ENCODE results near the gene RAF1. TPM values are rescaled to one million over a fixed set of nuclear protein-coding genes. Genes with fewer than 3 reads are reported as not detected.
"Not testable (repeated sequence)": the region's sequence is repeated elsewhere in the genome, so short reads cannot be mapped to it uniquely, and the experiment has no call there.

RAF1 gene
- polyA plus RNA-seq, 10 donors = 75.9 to 116 (median 94.7) TPM

DNA sequence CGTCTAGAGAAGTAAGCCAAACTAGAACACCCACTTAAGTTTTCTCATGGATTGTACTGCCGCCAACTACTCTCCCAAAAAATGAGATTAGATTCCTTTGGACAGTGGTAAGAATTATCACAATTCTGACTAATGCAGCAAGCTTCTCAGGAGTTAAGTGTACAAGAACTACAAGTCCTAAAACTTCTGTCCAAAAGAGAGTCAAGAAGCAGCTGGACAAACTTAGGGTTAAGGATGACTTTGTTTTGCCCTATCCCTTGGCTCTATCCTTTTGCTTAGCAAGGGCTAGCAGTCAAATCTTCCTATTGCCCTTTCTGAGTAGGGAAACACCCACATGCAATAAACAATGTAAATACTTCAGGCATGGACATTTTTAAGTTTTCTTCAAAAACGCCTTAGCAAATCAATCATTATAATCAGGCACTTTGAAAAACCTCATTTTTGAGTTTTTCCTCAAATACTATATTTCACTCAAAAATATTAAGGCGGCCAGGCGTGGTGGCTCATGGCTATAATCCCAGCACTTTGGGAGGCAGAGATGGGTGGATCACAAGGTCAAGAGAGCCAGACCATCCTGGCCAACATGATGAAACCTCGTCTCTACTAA is 19.5 kb downstream of the RAF1 start:
- DNase-seq = no peak

DNA sequence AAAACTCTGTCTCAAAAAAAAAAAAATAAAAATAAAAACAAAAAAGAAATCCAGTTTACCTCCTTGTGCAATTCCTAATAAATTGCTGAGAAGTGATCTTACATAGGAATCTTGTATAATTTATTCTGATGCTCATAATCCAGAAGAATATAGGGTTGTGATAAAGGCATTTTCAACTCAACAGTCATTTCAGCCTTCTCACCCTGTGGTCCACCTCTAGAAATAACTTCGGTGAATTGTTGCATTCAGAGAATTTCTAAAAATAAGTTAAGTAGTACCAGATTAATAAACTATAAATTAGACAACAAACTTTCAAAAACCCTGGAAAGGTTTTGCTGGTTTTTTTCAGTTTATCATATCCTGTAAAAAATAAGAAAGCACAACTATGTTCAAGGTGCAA is 20.2 kb downstream of the RAF1 start:
- no peak for DNase-seq

DNA sequence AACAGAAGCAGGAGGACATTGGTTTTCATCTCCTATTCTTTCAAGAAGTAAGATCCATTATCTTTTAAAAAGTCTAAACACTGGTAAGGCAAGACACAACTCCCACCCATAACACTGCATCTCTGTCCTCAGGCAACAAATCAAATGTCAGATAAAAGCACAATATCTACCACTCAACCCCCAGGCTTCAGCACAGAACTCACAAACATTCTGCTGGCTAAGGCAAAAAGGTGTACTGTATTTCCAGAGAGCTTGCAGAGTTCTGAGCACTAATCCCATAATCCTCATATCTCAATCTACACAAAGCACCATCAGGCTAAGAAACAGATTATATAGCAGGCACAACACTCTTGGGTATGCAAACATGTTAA is 20.9 kb downstream of the RAF1 start:
- DNase-seq = no peak

DNA sequence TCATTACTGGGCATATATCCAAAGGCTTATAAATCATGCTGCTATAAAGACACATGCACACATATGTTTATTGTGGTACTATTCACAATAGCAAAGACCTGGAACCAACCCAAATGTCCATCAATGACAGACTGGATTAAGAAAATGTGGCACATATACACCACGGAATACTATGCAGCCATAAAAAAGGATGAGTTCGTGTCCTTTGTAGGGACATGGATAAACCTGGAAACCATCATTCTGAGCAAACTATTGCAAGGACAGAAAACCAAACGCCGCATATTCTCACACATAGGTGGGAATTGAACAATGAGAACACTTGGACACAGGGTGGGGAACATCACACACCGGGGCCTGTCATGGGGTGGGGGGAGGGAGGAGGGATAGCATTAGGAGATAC is 23.1 kb downstream of the RAF1 start:
- DNase-seq = not testable (repeated sequence)

DNA sequence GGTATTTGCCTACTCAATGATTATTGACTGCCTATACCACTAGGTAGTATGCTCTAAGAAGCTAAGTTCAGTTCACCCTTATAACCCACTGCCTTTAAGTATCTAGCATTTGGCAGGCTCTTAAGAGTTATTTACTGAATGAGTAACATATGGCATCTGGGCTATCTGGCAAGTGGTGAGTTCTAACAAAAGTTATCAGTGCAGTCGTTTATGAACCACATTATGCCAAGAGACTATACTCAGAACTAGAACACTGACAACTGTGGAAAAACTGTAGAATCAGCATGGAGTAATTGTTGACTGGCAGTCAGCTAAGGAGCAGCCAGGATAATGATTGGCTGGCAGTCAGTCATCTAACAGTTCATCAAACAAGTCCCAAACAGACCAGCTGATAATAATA is 25.8 kb downstream of the RAF1 start:
- no peak for DNase-seq

DNA sequence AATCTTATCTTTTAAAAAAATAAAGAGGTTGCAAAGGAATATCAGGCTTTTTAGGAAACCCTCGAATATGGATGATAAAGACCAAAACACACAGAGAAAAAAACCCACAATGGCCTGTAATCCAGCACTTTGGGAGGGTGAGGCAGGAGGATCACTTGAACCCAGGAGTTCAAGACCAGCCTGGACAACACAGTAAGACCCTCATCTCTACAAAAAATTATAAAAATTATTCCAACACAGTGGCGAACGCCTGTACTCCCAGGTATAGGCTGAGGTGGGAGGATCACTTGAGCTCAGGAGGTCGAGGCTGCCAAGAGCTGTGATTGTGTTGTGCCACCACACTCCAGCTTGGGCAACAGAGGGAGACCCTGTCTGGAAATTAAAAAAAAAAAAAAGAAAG is 30.8 kb downstream of the RAF1 start:
- DNase-seq = no peak

DNA sequence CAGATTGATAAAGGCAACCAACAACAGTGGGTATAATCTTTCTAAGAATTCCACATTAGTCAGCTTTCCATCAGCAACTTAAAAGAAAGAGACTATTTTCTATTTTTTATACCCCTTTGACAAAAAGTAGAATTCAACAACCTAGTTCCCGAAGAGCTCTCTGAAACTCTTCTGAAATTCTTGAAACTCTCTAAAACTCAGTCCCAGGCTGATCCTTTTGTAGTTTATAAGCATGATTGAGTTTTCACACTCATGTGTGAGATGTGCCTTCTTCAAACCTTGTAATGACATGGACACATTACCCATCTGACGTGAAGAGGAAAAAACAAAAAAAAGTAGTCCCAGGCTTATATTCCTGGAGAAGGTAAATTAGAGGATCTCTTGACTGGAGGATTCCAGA is 31.4 kb downstream of the RAF1 start:
- DNase-seq = no peak

DNA sequence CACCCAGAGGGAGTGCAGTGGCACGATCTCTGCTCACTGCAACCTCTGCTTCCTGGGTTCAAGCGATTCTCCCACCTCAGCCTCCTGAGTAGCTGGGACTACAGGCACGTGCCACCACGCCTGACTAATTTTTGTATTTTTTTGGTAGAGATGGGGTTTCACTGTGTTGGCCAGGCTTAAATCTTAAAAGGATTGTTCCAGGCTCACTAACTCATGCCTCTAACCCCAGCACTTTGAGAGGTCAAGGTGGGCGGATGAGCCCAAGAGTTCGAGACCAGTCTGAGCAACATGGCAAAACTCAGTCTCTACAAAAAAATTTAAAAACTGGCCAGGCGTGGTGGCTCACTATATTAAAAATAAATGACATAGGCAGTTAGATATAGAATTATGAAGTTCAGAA is 33.1 kb downstream of the RAF1 start:
- DNase-seq = not testable (repeated sequence)

DNA sequence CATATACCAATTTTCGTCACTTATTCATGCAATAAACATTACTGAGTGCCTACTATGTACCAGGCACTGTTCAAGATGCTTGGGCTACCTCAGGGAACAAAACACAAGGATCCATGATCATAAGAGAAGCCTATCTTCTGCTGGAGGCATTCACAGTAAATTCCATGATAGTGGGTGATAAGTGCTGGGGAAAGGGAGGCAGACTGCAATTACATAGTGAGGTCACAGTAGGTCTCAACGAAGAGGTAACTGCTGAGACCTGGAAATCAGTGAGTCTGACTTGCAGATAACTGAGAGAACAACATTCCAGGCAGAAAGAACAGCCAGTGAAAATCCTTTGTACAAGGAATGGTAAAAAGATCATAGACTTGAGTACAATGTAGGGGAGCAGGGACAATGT is 33.6 kb downstream of the RAF1 start:
- DNase-seq = no peak

DNA sequence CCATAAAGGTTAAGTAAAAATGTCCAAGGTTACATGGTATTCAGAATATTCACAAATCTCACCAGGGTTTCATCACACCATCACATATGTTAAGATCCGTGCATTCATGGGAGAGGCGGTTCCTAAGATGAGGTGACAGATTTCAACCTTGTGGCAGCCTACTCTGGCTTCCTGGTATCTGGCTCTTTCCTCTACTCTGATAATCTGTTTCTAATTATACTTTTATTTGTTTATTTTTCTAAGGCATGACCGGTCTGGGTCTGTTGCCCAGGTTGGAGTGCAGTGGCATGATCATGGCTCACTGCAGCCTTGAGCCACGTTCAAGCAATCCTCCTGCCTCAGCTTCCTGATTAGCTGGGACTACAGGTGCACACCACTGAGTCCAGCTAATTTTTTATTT is 34.4 kb downstream of the RAF1 start:
- no peak for DNase-seq

DNA sequence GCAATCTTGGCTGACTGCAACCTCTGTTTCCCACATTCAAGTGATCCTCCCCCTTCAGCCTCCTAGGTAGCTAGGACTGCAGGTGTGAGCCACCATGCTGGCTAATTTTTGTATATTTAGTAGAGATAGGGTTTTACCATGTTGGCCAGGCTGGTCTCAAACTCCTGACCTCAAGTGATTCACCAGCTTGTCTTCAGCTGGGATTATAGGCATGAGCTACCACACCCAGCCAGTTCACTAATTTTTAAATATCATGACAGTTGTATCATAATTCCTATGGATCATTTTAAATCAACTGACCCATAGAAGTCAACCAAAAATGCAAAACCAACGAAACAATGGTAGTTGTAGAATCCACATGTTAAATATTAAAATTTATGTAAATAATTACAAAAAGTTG is 35.1 kb downstream of the RAF1 start:
- no peak for DNase-seq

DNA sequence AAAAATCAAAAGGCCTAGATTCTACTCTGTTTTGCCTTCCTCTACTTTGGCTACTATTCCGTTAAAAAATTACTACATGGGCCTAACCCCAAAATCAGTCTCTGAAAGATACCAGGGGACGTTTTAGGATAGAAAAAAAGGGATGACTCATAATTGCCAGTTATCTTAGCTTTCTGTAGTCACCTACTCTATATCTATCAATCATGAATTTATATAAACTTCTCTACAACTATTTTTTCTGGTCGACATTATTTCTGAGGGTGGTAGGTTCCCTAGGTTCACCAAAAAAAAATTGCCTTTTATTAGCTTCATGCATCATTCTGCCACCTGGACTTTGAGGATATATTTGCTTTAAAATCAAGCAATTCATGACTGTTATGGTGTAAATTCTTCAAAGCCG is 36.5 kb downstream of the RAF1 start:
- DNase-seq = no peak

DNA sequence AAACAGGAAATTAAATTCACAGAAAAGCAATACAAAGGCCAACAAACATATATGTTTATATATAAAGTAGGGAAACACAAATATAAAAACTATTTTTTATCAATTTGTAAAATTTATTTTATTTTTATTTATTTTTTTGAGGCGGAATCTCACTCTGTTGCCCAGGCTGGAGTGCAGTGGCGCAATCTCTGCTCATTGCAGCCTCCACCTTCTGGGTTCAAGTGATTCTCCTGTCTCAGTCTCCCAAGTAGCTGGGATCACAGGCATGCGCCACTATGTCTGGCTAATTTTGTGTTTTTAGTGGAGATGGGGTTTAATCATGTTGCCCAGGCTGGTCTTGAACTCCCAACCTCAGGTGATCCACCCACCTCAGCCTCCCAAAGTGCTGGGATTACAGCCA is 39.0 kb downstream of the RAF1 start:
- DNase-seq = not testable (repeated sequence)

DNA sequence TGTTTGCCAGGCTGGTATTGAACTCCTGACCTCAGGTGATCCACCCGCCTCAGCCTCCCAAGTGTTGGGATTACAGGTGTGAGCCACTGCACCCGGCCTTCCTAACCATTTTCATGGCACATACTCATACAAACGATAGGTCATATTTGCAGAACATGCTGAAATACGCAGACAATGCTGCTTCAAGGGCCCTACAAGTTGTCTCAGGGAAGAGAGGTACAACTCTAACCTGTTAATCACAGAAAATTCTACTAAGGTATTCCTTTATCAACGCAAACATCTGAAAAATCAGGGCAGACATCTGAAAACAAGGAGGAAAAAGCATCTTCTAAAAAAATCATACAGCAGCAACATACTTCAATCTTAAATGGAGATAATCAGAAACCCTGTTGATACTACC is 39.9 kb downstream of the RAF1 start:
- DNase-seq = no peak

DNA sequence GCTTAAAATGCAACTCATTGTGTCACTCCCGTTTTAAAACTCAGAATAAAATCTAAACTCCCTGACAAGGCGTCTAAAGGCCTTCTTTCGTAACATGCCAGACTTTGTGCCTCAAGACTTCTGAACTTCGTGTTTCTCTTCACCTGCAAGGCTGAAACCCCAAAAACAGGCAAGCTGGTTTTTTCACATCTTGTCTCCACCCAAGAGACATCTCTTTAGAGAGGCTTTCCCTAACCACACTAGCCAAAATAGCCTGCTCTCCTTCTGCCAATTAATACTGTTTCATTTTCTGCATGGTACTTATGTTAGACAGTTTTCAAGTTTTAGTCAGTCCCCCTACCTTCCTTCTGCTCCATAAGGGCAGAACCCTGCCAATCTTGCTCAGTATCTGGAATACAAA is 41.6 kb downstream of the RAF1 start:
- no peak for DNase-seq

DNA sequence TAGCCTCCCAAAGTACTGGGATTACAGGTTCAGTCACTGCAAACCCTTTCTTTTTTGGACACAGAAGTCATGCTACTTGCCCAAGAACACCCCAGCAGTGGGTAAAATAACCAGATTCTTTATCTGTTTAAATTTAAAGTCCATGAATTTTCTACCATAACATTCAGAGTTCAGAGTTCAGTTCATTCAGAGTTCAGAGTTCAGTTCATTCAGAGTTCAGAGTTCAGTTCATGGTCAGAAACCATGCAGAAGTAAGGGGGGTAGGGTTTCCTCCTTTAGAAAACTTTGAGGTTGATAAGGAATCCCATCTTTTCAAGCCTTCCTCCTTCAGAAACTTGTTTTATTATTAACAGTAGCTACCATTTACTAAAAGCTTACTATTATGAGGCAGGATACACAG is 43.2 kb downstream of the RAF1 start:
- no peak for DNase-seq

DNA sequence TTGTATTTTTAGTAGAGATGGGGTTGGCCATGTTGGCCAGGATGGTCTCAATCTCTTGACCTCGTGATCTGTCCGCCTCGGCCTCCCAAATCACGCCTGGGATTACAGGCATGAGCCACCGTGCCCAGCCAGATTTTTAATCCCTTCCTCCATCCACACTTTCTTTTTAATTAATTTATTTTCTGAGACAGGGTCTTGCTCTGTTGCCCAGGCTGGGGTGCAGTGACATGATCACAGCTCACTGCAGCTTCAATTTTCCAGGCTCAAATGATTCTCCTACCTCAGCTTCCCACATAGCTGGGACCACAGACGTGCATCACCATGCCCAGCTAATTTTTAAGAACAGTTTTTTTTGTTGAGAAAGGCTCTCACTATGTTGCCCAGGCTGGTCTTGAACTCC is 43.6 kb downstream of the RAF1 start:
- no peak for DNase-seq

DNA sequence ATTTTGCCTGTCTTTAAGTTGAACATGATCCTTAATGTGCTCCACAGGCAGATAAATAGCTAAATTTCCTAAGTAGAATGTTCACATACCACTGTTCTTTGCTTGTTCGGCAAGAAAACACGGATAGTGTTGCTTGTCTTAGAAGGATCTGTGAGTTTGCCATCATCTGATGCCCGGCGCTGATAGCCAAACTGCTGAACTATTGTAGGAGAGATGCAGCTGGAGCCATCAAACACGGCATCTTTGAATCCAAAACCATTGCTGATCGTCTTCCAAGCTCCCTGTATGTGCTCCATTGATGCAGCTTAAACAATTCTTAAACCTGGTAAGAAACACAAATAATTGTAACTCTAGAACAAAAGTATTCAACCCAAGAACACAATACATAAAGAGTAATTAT is 45.5 kb downstream of the RAF1 start:
- no peak for DNase-seq

DNA sequence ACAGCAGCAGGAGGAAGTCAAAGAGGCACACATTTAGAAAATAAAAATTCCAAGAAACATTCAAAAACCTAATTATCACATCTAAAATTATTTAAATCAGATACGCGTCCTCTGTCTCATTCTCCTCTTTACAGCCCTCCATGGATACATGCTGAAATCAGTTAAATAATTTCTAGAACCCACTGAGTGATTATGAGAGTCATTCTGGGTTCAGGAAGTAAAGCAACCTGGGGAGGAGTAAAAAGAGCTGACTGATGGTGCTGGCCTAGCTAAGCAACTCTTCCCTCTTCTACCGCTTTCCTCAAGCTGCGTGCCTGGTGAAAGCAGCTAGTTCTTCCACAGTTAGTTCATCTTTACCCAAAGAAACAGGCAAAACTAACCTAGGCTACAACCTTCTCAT is 48.7 kb downstream of the RAF1 start:
- DNase-seq = no peak

DNA sequence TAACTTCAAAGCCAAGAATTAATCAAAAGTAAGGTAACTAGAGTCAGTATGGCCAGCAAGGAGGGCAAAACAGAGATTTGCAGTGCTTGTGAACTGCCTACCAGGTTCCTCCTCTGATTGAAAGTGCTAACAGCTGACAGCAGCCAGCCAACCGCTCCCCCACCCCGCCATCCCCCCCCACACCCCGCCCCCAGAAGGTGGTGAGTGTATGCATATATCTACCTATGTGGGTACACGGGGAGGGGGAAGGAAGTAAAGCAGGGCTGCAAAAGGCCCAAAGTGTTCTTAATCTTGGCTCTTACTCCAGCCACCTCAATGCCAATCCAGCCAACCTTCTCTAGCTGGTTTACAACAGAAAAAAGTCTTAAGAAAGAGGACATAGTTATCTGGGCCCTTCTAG is 50.7 kb downstream of the RAF1 start:
- DNase-seq = no peak

DNA sequence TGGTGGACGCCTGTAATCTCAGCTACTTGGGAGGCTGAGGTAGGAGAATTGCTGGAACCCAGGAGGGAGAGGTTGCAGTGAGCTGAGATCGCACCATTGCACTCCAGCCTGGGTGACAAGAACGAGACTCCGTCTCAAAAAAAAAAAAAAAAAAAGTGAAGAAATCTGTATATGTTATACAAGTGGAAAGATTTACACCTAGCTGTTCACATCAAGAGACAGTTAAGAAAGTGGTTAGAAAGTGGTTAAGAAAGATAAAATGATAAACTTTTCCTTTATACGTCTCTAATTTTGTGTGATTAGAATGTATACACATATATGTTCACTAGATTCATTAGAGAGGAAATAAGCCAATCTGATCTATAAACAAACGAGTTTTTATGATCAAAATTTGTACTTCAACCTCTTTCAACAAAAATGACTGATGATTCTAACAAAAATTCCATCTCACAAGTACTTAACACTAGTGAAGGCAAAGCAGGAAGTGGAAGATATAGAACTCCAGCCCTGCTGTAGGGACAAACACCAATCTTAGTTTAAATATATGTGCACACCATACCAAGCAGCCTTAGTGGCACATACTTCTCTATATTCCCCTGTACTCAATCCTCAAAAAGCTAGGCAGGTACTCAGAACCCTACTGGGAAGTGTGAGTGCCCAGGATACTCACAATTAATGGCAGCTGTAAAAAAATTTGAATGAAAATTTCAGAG is 51.2 kb downstream of the RAF1 start:
- no peak for DNase-seq

DNA sequence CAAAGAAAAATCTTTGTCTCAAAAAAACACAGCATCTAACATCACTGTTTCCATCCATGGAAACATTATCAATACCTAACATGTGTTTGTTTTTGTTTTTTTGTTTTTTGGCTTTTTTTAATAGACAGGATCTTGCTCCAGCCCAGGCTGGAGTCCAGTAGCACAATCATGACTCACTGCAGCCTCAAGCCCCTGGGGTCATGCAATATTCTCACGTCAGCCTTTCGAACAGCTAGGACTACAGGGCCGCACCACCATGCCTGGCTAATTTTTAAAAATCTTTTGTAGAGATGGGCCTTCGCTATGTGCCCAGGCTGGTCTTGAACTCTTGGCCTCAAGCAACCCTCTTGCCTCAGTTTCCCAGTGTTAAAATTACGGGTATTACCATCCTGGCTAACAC is 52.8 kb downstream of the RAF1 start:
- DNase-seq = peak in 1 of 3 donors; percentile 8

DNA sequence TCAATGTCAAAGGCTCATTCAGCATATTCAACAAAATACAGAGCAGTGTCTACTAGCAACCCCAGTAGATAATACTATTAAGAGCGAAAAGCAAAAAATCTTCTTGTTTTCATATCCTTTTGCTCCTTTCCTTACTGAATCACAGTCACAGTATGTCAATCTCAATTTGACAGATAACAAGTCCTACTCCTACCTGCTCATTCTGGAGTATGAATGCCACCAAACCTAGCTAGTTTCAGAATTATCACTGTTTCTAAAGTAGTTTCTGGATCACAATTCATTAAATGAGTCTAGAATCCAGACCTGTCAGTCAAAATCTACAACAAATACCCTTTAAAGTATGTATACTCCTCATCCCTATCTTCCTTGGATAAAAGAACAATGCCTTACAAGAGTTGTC is 55.5 kb downstream of the RAF1 start:
- DNase-seq = no peak

DNA sequence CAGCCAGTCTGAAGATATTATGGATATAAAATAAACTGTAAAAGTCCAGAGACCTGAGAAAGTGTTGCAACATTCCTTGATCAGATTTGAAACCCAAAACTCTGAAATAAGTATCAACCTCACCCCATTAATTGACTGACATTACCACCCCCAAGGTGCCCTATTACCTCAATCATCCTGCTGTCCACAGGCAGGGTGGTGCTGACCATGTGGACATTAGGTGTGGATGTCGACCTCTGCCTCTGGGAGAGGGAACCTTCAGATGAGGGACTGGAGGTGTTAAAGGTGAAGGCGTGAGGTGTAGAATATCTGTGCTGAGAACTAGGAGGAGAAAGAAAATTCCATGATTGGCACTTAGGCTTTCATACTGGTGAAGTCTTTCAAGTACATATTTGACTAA is 59.9 kb downstream of the RAF1 start:
- no peak for DNase-seq

Data from muscle of back (tissue), 11 donors.